Adrenal gland (tissue), 12 donors: Measurements from ENCODE around the gene BMERB1. TPM values are rescaled to one million over a fixed set of nuclear protein-coding genes. Genes with fewer than 3 reads are reported as not detected.
A peak's percentile ranks its signal among the peaks of the same experiment; 100 is the strongest.

Experiments
- DNase-seq, 7 donors: peaks; one replicate each; pipeline ENCODE4 v3.0.0-alpha.2; 2019 to 2020
- H3K27ac ChIP-seq, 5 donors: fragments of 200-600 bp; sonication (generic) in 4 of 5; 1 replicate in 3 of 5; 2 replicates in 2 of 5; pipeline versions ENCODE4 v1.5.1 to v1.8.0; 2016 to 2020; ENCODE audit warnings: mild to moderate bottlenecking in 1 of 5
- H3K27me3 ChIP-seq: fragments of 200-600 bp; 2 replicates; pipeline ENCODE4 v1.8.0; 2021
- H3K36me3 ChIP-seq, 2 donors: fragments of 200-600 bp; replicated peaks in 1 of 2; 1 replicate in 1 of 2; 2 replicates in 1 of 2; pipeline versions ENCODE4 v1.5.1 to v1.8.0; 2018 to 2022
- H3K4me1 ChIP-seq, 2 donors: fragments of 200-600 bp; replicated peaks in 1 of 2; 1 replicate in 1 of 2; 2 replicates in 1 of 2; pipeline versions ENCODE4 v1.5.1 to v1.8.0; 2018 to 2021
- H3K4me3 ChIP-seq, 4 donors: fragments of 200-600 bp; sonication (generic) in 3 of 4; one replicate each; pipeline ENCODE4 v1.5.1; 2016 to 2018
- H3K9me3 ChIP-seq, 3 donors: fragments of 200-600 bp; sonication (generic) in 1 of 3; replicated peaks in 1 of 3; 1 replicate in 2 of 3; 2 replicates in 1 of 3; pipeline versions ENCODE4 v1.5.1 to v1.8.0; 2016 to 2021
- POLR2A ChIP-seq, 2 donors: fragments of 450-650 bp; IDR thresholded peaks; one replicate each; pipeline ENCODE4 v1.6.1; 2017; ENCODE audit warnings: antibody characterized with exemption in 2 of 2, mild to moderate bottlenecking in 2 of 2, moderate library complexity in 1 of 2
- WGBS, 4 donors: extraction: QIAGEN DNeasy Blood & Tissue Kit in 2 of 4; methylation state at CpG; one replicate each; pipeline versions ENCODE4 v1.1.5 to v1.1.7; 2013 to 2017; 5-methylcytosine and 5-hydroxymethylcytosine counted together
- intact Hi-C, 2 donors: fragments of 100-400 bp; cut with DNase I; formaldehyde crosslinking; loops; one replicate each; pipeline versions ENCODE4 v1.14.1 to v1.15.0; 2022 to 2023
- polyA plus RNA-seq, 3 donors: library from polyadenylated mRNA; stranded (reverse); fragments of 200-250 nt in 2 of 3; fragments of 350-450 nt in 1 of 3; fragmentation: Illumina TruSeq in 1 of 3; extraction: RNeasy Lipid Tissue Mini Kit (QIAGEN cat#74804) in 1 of 3; gene quantifications; one replicate each; pipeline ENCODE4 v1.2.3, GENCODE V29; 2013 to 2014
- total RNA-seq, 9 donors: library from RNA; depleted of rRNA in 4 of 9; stranded (reverse); fragments of >200 nt in 4 of 9; fragments of 120-200 nt in 1 of 9; fragmentation: NEBNext Ultra II Directional in 1 of 9; extraction: Animal tissue kit (Norgen Biotek cat#: 25700) in 1 of 9; gene quantifications; one replicate each; pipeline versions ENCODE4 v1.1.0 to v1.2.4, GENCODE V29; 2013 to 2023
- TF ChIP-seq, protein P1 (sequence below), 6 experiments: fragments of 450-650 bp in 4 of 6; fragments of 200-600 bp in 2 of 6; sonication (generic) in 1 of 6; IDR thresholded peaks; 1 replicate in 5 of 6; 2 replicates in 1 of 6; pipeline versions ENCODE4 v1.5.1 to v1.8.0; 2016 to 2021; ENCODE audit warnings: antibody characterized with exemption in 6 of 6, mild to moderate bottlenecking in 2 of 6, moderate library complexity in 1 of 6
- donor health status: healthy with polysubstance abuse.
- donor health status: Bipolar disorder and iron deficiency.
- donor health status: DM: yes; HTN: yes; CAD: no.
- donor health status: DM: no; HTN: no; CAD: no.
- donor health status: DM: no; HTN: no; CAD: no.
- donor health status: DM: yes; HTN: yes; CAD: no.

Gene BMERB1
- total and polyA plus RNA-seq, 12 donors: 9.8 to 56.0 (median 18.7) TPM

GRCh38 chr16:15581127-15581815 lies 146.9 kb downstream of the BMERB1 start:
- H3K4me1 ChIP-seq: no peaks in the 10 kb centered on the region
- H3K36me3 ChIP-seq: no peaks in the 10 kb centered on the region
- intact Hi-C loops: no loop called here
- TF ChIP-seq, protein P1, sequence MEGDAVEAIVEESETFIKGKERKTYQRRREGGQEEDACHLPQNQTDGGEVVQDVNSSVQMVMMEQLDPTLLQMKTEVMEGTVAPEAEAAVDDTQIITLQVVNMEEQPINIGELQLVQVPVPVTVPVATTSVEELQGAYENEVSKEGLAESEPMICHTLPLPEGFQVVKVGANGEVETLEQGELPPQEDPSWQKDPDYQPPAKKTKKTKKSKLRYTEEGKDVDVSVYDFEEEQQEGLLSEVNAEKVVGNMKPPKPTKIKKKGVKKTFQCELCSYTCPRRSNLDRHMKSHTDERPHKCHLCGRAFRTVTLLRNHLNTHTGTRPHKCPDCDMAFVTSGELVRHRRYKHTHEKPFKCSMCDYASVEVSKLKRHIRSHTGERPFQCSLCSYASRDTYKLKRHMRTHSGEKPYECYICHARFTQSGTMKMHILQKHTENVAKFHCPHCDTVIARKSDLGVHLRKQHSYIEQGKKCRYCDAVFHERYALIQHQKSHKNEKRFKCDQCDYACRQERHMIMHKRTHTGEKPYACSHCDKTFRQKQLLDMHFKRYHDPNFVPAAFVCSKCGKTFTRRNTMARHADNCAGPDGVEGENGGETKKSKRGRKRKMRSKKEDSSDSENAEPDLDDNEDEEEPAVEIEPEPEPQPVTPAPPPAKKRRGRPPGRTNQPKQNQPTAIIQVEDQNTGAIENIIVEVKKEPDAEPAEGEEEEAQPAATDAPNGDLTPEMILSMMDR (IDR thresholded peaks at IDR 0.05): no peak
- TF ChIP-seq POLR2A (IDR thresholded peaks at IDR 0.05): no peak
- DNase-seq: no peak
- H3K4me3 ChIP-seq: no peak overlapping the region
- H3K27me3 ChIP-seq: no peaks in the 10 kb centered on the region
- H3K27ac ChIP-seq: peak overlapping the region in 1 of 5 donors; percentile 11
- no peaks in the 10 kb centered on the region for H3K9me3 ChIP-seq
- WGBS, 4 donors: 84 to 92% (median 87%) methylated on average over 10 of the region's 10 CpGs

- H3K36me3 ChIP-seq: no peaks in the 10 kb centered on the region
- 80 to 94% (median 93%) methylated on average over 4 of the region's 4 CpGs for WGBS, 4 donors
- TF ChIP-seq POLR2A (IDR thresholded peaks at IDR 0.05): no peak
- TF ChIP-seq, protein P1 (IDR thresholded peaks at IDR 0.05): no peak
- H3K4me1 ChIP-seq: no peaks in the 10 kb centered on the region
- no peak overlapping the region for H3K4me3 ChIP-seq
- no peak overlapping the region for H3K27ac ChIP-seq
- no peaks in the 10 kb centered on the region for H3K9me3 ChIP-seq
- intact Hi-C loops: no loop called here
- no peak for DNase-seq
- H3K27me3 ChIP-seq: no peaks in the 10 kb centered on the region
These were observed 149.1 kb downstream of the BMERB1 start for GRCh38 chr16:15583526-15583925.

GRCh38 chr16:15585956-15586355 lies 151.6 kb downstream of the BMERB1 start:
- Histone ChIP-seq H3K9me3 (no peaks in the 10 kb centered on the region), H3K4me1 (peaks cover 0 to 13% of the 10 kb centered on the region in 2 donors), H3K27ac (no peak overlapping the region), H3K36me3 (no peaks in the 10 kb centered on the region), H3K27me3 (no peaks in the 10 kb centered on the region), H3K4me3 (no peak overlapping the region)
- no peak for DNase-seq
- 85 to 92% (median 88%) methylated on average over 1 of the region's 1 CpG for WGBS, 4 donors
- TF ChIP-seq, protein P1 (IDR thresholded peaks at IDR 0.05): no peak
- TF ChIP-seq POLR2A (IDR thresholded peaks at IDR 0.05): no peak
- intact Hi-C loops: no loop called here

DNA sequence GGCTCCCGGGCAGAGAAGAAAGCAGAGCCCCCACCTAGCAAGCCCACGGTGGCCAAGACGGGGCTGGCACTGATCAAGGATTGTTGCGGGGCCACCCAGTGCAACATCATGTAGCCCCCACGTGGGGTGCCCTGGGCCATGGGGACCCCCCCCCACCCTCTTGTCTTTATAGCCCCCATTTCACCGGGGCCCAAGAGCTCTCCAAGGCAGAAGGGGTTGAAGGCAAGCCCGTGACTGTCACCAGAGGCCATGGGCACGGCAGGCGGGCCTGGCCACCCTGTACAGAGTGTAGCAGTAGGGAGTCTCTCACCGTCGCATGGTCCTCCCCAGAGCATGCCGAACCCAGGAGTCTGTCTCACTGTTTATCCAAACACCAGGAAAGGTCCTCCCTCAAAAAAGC lies 152.3 kb downstream of the BMERB1 start:
- DNase-seq: no peak
- H3K9me3 ChIP-seq: no peaks in the 10 kb centered on the region
- H3K36me3 ChIP-seq: no peaks in the 10 kb centered on the region
- 97 to 100% (median 98%) methylated on average over 8 to 12 of the region's 12 CpGs for WGBS, 4 donors
- TF ChIP-seq POLR2A (IDR thresholded peaks at IDR 0.05): no peak
- intact Hi-C loops: no loop called here
- no peaks in the 10 kb centered on the region for H3K27me3 ChIP-seq
- peaks cover 0 to 13% of the 10 kb centered on the region in 2 donors for H3K4me1 ChIP-seq
- H3K4me3 ChIP-seq: no peak overlapping the region
- H3K27ac ChIP-seq: no peak overlapping the region
